ENCODE results near the gene CLIP1.

Gene CLIP1

GRCh38 chr12:122460061-122460460 lies 37.6 kb upstream of the CLIP1 start:
- TF ChIP-seq CTCF (IDR thresholded peaks at IDR 0.05; ENCODE audit: low read depth, low read length): no peak
- H3K9me3 ChIP-seq: no peaks in the 10 kb centered on the region
- H3K27me3 ChIP-seq: no peaks in the 10 kb centered on the region
- no peaks in the 10 kb centered on the region for H3K36me3 ChIP-seq
- no peak for DNase-seq
- no peaks in the 10 kb centered on the region for H3K4me1 ChIP-seq
- no peak overlapping the region for H3K4me3 ChIP-seq (ENCODE audit: low read depth, low read length)

GRCh38 chr12:122459211-122459610 lies 36.7 kb upstream of the CLIP1 start:
- no peak for TF ChIP-seq CTCF (IDR thresholded peaks at IDR 0.05; ENCODE audit: low read depth, low read length)
- H3K9me3 ChIP-seq: no peaks in the 10 kb centered on the region
- no peak overlapping the region for H3K4me3 ChIP-seq (ENCODE audit: low read depth, low read length)
- DNase-seq: no peak
- no peaks in the 10 kb centered on the region for H3K36me3 ChIP-seq
- H3K27me3 ChIP-seq: no peaks in the 10 kb centered on the region
- no peaks in the 10 kb centered on the region for H3K4me1 ChIP-seq

- Histone ChIP-seq H3K4me1 (no peaks in the 10 kb centered on the region), H3K4me3 (ENCODE audit: low read depth, low read length) (no peak overlapping the region), H3K27me3 (no peaks in the 10 kb centered on the region), H3K36me3 (no peaks in the 10 kb centered on the region), H3K9me3 (no peaks in the 10 kb centered on the region)
- DNase-seq: no peak
- TF ChIP-seq CTCF (IDR thresholded peaks at IDR 0.05; ENCODE audit: low read depth, low read length): no peak
Measured at GRCh38 chr12:122458105-122459035, 35.9 kb upstream of the CLIP1 start.

GRCh38 chr12:122457627-122458026 lies 35.2 kb upstream of the CLIP1 start:
- Histone ChIP-seq H3K4me1 (no peaks in the 10 kb centered on the region), H3K36me3 (no peaks in the 10 kb centered on the region), H3K4me3 (ENCODE audit: low read depth, low read length) (no peak overlapping the region), H3K27me3 (no peaks in the 10 kb centered on the region), H3K9me3 (no peaks in the 10 kb centered on the region)
- TF ChIP-seq CTCF (IDR thresholded peaks at IDR 0.05; ENCODE audit: low read depth, low read length): no peak
- no peak for DNase-seq

GRCh38 chr12:122454739-122455138 lies 32.3 kb upstream of the CLIP1 start:
- Histone ChIP-seq H3K36me3 (no peaks in the 10 kb centered on the region), H3K9me3 (no peaks in the 10 kb centered on the region), H3K4me3 (ENCODE audit: low read depth, low read length) (no peak overlapping the region), H3K4me1 (no peaks in the 10 kb centered on the region), H3K27me3 (no peaks in the 10 kb centered on the region)
- no peak for DNase-seq
- no peak for TF ChIP-seq CTCF (IDR thresholded peaks at IDR 0.05; ENCODE audit: low read depth, low read length)

- no peaks in the 10 kb centered on the region for H3K36me3 ChIP-seq
- DNase-seq: no peak
- H3K4me3 ChIP-seq (ENCODE audit: low read depth, low read length): no peak overlapping the region
- no peaks in the 10 kb centered on the region for H3K27me3 ChIP-seq
- no peaks in the 10 kb centered on the region for H3K9me3 ChIP-seq
- TF ChIP-seq CTCF (IDR thresholded peaks at IDR 0.05; ENCODE audit: low read depth, low read length): no peak
- no peaks in the 10 kb centered on the region for H3K4me1 ChIP-seq
Measured at GRCh38 chr12:122454250-122454721, 31.8 kb upstream of the CLIP1 start.
